Inflammatory macrophage treated with lipopolysaccharide for 4 hours (primary cell): Measurements from ENCODE around the gene STARD13.
"Not testable (repeated sequence)": the region's sequence is repeated elsewhere in the genome, so short reads cannot be mapped to it uniquely, and the experiment has no call there.

ENCODE experiments used
- DNase-seq: peaks from one replicate; pipeline ENCODE4 v3.0.0-alpha.2; 2020

Gene STARD13

GRCh38 chr13:33191425-33192210 lies 93.9 kb downstream of the STARD13 start:
- no peak for DNase-seq

DNA sequence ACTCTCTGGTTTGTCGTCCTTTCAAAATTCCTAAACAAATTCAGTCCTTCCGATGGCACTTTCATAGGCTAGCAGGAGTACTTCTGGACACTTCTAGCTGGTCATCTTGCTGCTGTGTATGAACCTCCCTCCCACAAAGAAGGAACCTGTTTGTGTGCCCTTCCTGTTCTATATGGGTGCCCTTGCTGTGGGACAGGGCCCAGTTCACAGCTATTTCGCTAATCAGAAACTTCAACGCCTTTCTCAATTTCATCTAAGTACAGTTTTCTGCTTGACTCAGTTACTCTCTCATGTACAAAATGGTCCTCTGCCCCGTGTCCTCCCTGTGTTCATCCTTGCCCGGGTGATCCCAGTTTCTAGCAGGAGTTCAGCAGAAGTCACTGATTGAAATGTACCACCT lies 96.1 kb downstream of the STARD13 start:
- no peak for DNase-seq

- DNase-seq = no peak
Measured at GRCh38 chr13:33188093-33188882, 97.3 kb downstream of the STARD13 start.

DNA sequence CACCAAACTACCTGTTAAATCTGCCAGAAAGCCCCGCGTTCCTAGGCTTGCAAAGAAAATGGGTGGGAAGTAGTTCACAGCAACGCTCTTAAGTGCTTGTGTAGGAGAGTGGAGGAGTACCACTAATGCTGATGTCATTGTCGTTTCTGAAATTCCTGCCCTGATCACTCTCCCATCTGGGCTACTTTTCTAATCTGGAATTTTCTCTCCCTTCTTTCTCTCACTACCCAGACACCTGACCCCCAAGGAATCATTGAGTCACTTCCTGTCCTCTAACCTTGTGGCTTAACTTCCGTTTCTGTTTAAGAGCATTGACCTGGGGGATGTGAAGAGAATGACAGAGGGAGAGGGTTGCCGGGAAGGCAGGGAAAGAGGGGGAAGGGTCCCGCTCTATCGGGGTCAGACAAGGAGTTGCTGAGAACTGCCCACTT lies 98.7 kb downstream of the STARD13 start:
- DNase-seq = peak; percentile 5

GRCh38 chr13:33185853-33186252 lies 99.7 kb downstream of the STARD13 start:
- no peak for DNase-seq

- DNase-seq = no peak
Measured at GRCh38 chr13:33184530-33184929, 101.0 kb downstream of the STARD13 start.

GRCh38 chr13:33184112-33184490 lies 101.5 kb downstream of the STARD13 start:
- DNase-seq = no peak

DNA sequence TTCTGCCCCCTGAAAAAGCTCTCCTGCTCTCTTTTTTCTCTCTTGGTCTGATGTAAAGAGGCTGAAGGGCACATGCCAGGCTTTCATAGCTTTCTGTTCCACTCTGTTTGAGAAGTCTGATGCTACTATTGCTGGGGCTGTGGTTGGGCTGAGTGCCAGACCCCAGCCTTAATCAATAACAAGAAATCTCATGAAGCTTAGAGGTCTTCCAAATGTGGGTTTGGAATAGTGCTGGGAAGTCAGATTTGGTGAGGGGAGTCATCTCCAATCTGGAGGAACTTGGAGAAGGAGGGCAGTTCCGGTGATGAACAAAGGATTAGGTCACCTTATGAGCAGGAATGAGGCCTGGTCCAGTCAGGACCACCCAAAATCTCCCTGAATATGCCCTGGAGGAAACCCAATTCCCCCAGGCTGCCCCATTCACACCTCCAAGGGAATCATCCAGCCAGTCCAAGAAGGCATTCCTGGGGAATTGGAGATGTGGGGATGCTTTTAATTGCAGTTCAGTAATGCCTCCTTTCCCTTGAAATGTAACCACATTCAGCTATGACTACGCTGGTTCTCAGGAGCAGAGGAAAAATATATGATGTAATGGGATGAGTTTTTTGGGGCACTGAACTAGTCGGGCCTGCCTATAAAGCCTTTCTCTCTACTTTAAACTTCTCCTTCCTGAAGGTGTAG lies 102.0 kb downstream of the STARD13 start:
- no peak for DNase-seq

DNA sequence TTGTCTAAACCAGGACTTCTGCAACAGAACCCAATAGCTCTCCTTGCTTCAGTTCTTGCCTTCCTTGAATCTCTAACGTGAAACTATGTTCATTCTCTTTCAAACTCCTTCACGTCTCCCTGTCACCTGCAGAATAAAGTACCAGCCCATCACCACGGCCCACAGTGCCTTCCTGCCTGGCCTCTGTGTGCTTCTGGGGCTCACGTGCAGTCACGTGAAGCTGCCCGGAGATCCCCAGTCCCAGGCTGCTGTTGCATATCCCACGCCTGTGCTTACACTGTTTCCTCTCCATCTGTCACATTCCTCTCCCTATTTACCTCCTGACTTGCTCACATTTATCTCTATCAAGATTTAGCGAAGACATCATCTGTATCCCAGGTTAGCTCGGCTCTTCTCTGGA lies 102.8 kb downstream of the STARD13 start:
- no peak for DNase-seq

GRCh38 chr13:33181264-33181663 lies 104.3 kb downstream of the STARD13 start:
- no peak for DNase-seq

- no peak for DNase-seq
Measured at GRCh38 chr13:33180122-33180804, 105.3 kb downstream of the STARD13 start.

DNA sequence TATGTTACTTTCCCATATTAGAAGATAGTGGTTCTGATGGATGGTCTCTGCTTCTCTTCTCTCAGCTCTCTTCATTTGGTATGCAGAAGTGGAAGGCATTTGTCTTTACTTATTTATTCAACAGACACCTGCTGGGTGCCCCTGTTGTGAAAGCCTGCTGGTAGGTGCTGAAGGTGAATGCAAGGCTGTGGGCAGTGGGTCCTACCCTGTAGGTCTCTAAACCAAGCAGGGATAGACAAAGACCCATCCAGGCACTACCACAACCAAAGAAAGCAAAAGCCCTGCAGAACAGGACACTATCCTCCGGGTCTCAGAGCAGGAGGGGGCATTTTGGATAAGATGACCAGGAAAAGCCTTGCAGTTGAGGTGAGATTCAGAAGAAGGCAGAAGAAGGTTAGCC lies 106.1 kb downstream of the STARD13 start:
- no peak for DNase-seq

GRCh38 chr13:33178209-33178840 lies 107.2 kb downstream of the STARD13 start:
- DNase-seq = no peak

GRCh38 chr13:33177340-33178208 lies 108.0 kb downstream of the STARD13 start:
- DNase-seq = not testable (repeated sequence)

DNA sequence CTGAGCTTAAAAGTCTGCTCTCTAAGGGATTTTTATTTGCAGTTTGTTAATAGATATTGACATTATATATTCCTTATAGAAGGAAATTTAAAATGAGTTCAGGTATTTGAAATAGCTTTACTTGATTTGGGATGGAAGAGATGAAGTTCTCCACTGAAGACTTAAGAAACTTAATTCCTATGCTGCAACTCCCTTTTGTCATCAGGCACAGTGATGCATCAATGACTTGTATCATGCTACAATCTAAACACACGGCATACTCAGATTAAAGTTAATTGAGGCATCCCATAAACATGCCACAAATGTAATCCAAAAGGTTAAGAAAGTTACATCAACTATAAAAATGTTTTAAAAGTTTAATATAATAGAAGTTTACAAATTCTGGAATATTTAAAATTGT lies 109.0 kb downstream of the STARD13 start:
- DNase-seq = no peak

GRCh38 chr13:33175991-33176390 lies 109.6 kb downstream of the STARD13 start:
- no peak for DNase-seq

- no peak for DNase-seq
Measured at GRCh38 chr13:33174931-33175330, 110.6 kb downstream of the STARD13 start.

- DNase-seq = no peak
Measured at GRCh38 chr13:33174491-33174890, 111.1 kb downstream of the STARD13 start.

DNA sequence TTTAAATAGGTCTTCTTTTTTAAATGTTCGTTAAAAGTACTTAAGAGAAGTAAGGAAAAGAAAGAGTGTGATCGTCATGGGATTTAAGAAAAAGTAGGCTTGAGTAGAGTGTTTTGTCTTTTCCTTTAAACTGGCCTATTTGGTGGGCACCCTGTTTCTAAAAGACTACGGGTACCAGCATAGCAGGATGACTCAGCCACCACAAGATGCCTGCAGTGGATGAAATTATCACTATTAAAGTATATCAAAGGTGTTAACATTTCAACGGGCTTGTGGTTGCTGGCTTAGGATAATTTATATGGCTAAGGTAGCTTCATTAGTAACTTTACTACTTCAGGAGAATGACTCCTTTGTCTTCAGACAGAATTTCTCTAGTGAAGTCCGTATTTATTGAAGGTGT lies 112.6 kb downstream of the STARD13 start:
- no peak for DNase-seq

- no peak for DNase-seq
Measured at GRCh38 chr13:33172400-33172799, 113.2 kb downstream of the STARD13 start.

GRCh38 chr13:33169273-33169980 lies 116.1 kb downstream of the STARD13 start:
- no peak for DNase-seq
